Osteoblast (primary cell): ENCODE data around the gene MAD1L1. TPM values are rescaled to one million over a fixed set of nuclear protein-coding genes. Genes with fewer than 3 reads are reported as not detected.

Experiments used
- DNase-seq: peaks from one replicate; pipeline ENCODE4 v3.0.0; 2011; ENCODE audit warnings: low spot score, mixed read lengths; ENCODE audit not compliant: insufficient read length; ENCODE audit errors: missing footprints
- H2AFZ ChIP-seq: 2 replicates; pipeline ENCODE4 v1.6.0; 2011; ENCODE audit warnings: mild to moderate bottlenecking, low read length
- H3K27ac ChIP-seq: 2 replicates; pipeline ENCODE4 v1.5.1; 2011; ENCODE audit warnings: mild to moderate bottlenecking, low read depth, low read length, moderate library complexity
- H3K27me3 ChIP-seq: 2 replicates; pipeline ENCODE4 v1.6.0; 2012; ENCODE audit warnings: mild to moderate bottlenecking, control low read depth, inconsistent platforms, low read length, moderate library complexity; ENCODE audit not compliant: insufficient read depth
- H3K36me3 ChIP-seq: 2 replicates; pipeline ENCODE4 v1.5.1; 2011; ENCODE audit warnings: mild to moderate bottlenecking, low read length, control low read depth, moderate library complexity; ENCODE audit not compliant: insufficient read depth
- H3K4me1 ChIP-seq: 2 replicates; pipeline ENCODE4 v1.5.1; 2011; ENCODE audit warnings: mild to moderate bottlenecking, low read length, control low read depth, moderate library complexity; ENCODE audit not compliant: insufficient read depth
- H3K4me2 ChIP-seq: 2 replicates; pipeline ENCODE4 v1.6.0; 2011; ENCODE audit warnings: mild to moderate bottlenecking, low read length; ENCODE audit not compliant: insufficient read depth
- H3K4me3 ChIP-seq: fragments of 200-600 bp; sonication (generic); 3 replicates; pipeline ENCODE4 v1.5.1; 2012; ENCODE audit warnings: mild to moderate bottlenecking, low read length, inconsistent platforms; ENCODE audit not compliant: insufficient read depth
- H3K79me2 ChIP-seq: 2 replicates; pipeline ENCODE4 v1.6.0; 2012; ENCODE audit warnings: mild to moderate bottlenecking, low read length, control low read depth, inconsistent platforms; ENCODE audit not compliant: insufficient read depth
- H3K9me3 ChIP-seq: 2 replicates; pipeline ENCODE4 v1.5.1; 2011; ENCODE audit warnings: low read depth, low read length, control low read depth
- H4K20me1 ChIP-seq: 2 replicates; pipeline ENCODE4 v1.6.0; 2012; ENCODE audit warnings: mild to moderate bottlenecking, low read length, control low read depth; ENCODE audit not compliant: insufficient read depth
- total RNA-seq: library from RNA; depleted of rRNA; stranded (reverse); fragments of >200 nt; gene quantifications from 2 replicates; pipeline ENCODE4 v1.2.3, GENCODE V29; 2012
- TF ChIP-seq, protein P1 (sequence below): IDR thresholded peaks from 2 replicates; pipeline ENCODE4 v1.5.1; 2011; ENCODE audit warnings: mild to moderate bottlenecking, low read depth, low read length, moderate library complexity; ENCODE audit errors: extremely low read depth

Gene MAD1L1
- total RNA-seq, 1 donor = 66.2 TPM

- no peak overlapping the region for H3K4me3 ChIP-seq
- H3K9me3 ChIP-seq = no peaks in the 10 kb centered on the region
- H3K79me2 ChIP-seq = no peaks in the 10 kb centered on the region
- H3K4me1 ChIP-seq = no peaks in the 10 kb centered on the region
- no peaks in the 10 kb centered on the region for H3K36me3 ChIP-seq
- H3K27ac ChIP-seq = no peak overlapping the region
- peak; percentile 62 for DNase-seq
- no peaks in the 10 kb centered on the region for H3K27me3 ChIP-seq
- TF ChIP-seq, protein P1, sequence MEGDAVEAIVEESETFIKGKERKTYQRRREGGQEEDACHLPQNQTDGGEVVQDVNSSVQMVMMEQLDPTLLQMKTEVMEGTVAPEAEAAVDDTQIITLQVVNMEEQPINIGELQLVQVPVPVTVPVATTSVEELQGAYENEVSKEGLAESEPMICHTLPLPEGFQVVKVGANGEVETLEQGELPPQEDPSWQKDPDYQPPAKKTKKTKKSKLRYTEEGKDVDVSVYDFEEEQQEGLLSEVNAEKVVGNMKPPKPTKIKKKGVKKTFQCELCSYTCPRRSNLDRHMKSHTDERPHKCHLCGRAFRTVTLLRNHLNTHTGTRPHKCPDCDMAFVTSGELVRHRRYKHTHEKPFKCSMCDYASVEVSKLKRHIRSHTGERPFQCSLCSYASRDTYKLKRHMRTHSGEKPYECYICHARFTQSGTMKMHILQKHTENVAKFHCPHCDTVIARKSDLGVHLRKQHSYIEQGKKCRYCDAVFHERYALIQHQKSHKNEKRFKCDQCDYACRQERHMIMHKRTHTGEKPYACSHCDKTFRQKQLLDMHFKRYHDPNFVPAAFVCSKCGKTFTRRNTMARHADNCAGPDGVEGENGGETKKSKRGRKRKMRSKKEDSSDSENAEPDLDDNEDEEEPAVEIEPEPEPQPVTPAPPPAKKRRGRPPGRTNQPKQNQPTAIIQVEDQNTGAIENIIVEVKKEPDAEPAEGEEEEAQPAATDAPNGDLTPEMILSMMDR = no peak
- H3K4me2 ChIP-seq = no peak overlapping the region
- H2AFZ ChIP-seq = no peak overlapping the region
- no peaks in the 10 kb centered on the region for H4K20me1 ChIP-seq
These were observed 377.0 kb downstream of the MAD1L1 start for GRCh38 chr7:1855725-1856160.

GRCh38 chr7:1854866-1855724 lies 377.6 kb downstream of the MAD1L1 start:
- no peak overlapping the region for H3K27ac ChIP-seq
- TF ChIP-seq, protein P1 = no peak
- H3K36me3 ChIP-seq = no peaks in the 10 kb centered on the region
- no peak overlapping the region for H2AFZ ChIP-seq
- no peaks in the 10 kb centered on the region for H4K20me1 ChIP-seq
- H3K79me2 ChIP-seq = no peaks in the 10 kb centered on the region
- H3K4me3 ChIP-seq = no peak overlapping the region
- H3K9me3 ChIP-seq = no peaks in the 10 kb centered on the region
- no peak overlapping the region for H3K4me2 ChIP-seq
- no peaks in the 10 kb centered on the region for H3K27me3 ChIP-seq
- no peaks in the 10 kb centered on the region for H3K4me1 ChIP-seq
- DNase-seq = peak; percentile 71

GRCh38 chr7:1853986-1854865 lies 378.5 kb downstream of the MAD1L1 start:
- TF ChIP-seq, protein P1 = no peak
- H2AFZ ChIP-seq = no peak overlapping the region
- H3K79me2 ChIP-seq = no peaks in the 10 kb centered on the region
- no peaks in the 10 kb centered on the region for H3K4me1 ChIP-seq
- no peak overlapping the region for H3K27ac ChIP-seq
- DNase-seq = peak; percentile 56
- H3K36me3 ChIP-seq = no peaks in the 10 kb centered on the region
- no peaks in the 10 kb centered on the region for H3K27me3 ChIP-seq
- no peak overlapping the region for H3K4me3 ChIP-seq
- H3K4me2 ChIP-seq = no peak overlapping the region
- H4K20me1 ChIP-seq = no peaks in the 10 kb centered on the region
- H3K9me3 ChIP-seq = no peaks in the 10 kb centered on the region
